Loucy (cell line): ENCODE data around the gene MAP3K10.

Experiments used
- H2AFZ ChIP-seq: fragments of 200-600 bp; sonication (generic); 2 replicates; pipeline ENCODE4 v1.6.0; 2016; ENCODE audit warnings: antibody characterized with exemption, mild to moderate bottlenecking, low read length, moderate library complexity
- H3F3A ChIP-seq: fragments of 200-600 bp; 2 replicates; pipeline ENCODE4 v1.6.0; 2016; ENCODE audit warnings: antibody characterized with exemption, low read depth, mild to moderate bottlenecking
- H3K27me3 ChIP-seq: fragments of 200-600 bp; sonication (generic); 2 replicates; pipeline ENCODE4 v1.6.1; 2014; ENCODE audit warnings: low read length, mild to moderate bottlenecking; ENCODE audit not compliant: insufficient read depth, poor library complexity, severe bottlenecking
- H3K36me3 ChIP-seq: fragments of 200-600 bp; sonication (generic); 2 replicates; pipeline ENCODE4 v1.6.1; 2016; ENCODE audit warnings: low read length; ENCODE audit not compliant: insufficient read depth
- H3K4me1 ChIP-seq: fragments of 200-600 bp; sonication (generic); 2 replicates; pipeline ENCODE4 v1.5.1; 2014; ENCODE audit warnings: low read length, mild to moderate bottlenecking; ENCODE audit not compliant: insufficient read depth, poor library complexity, severe bottlenecking
- H3K4me2 ChIP-seq: fragments of 200-600 bp; sonication (generic); 2 replicates; pipeline ENCODE4 v1.6.0; 2014; ENCODE audit warnings: antibody characterized with exemption, low read length, low read depth, mild to moderate bottlenecking; ENCODE audit not compliant: poor library complexity, severe bottlenecking
- H3K4me3 ChIP-seq: fragments of 200-600 bp; sonication (generic); 2 replicates; pipeline ENCODE4 v1.5.1; 2014; ENCODE audit warnings: low read length, mild to moderate bottlenecking, mixed read lengths; ENCODE audit not compliant: poor library complexity, severe bottlenecking
- H3K79me2 ChIP-seq: fragments of 200-600 bp; sonication (generic); 2 replicates; pipeline ENCODE4 v1.6.1; 2014; ENCODE audit warnings: low read length; ENCODE audit not compliant: insufficient read depth
- H3K9ac ChIP-seq: fragments of 200-600 bp; sonication (generic); 2 replicates; pipeline ENCODE4 v1.6.0; 2014; ENCODE audit warnings: mild to moderate bottlenecking, low read depth, low read length, moderate library complexity; ENCODE audit not compliant: poor library complexity, severe bottlenecking
- H3K9me2 ChIP-seq: fragments of 200-600 bp; sonication (generic); replicated peaks from 2 replicates; pipeline ENCODE4 v1.6.1; 2016; ENCODE audit warnings: low read depth, low read length, mixed read lengths
- H3K9me3 ChIP-seq: fragments of 200-600 bp; sonication (generic); 2 replicates; pipeline ENCODE4 v1.6.1; 2014; ENCODE audit warnings: mild to moderate bottlenecking, antibody characterized with exemption, low read length, low read depth; ENCODE audit not compliant: insufficient read depth
- H4K20me1 ChIP-seq: fragments of 200-600 bp; sonication (generic); 2 replicates; pipeline ENCODE4 v1.6.0; 2014; ENCODE audit warnings: antibody characterized with exemption, low read length, mild to moderate bottlenecking; ENCODE audit not compliant: insufficient read depth, poor library complexity, severe bottlenecking
- EZH2phosphoT487 ChIP-seq: fragments of 200-600 bp; IDR thresholded peaks from 2 replicates; pipeline ENCODE4 v1.6.1; 2018; ENCODE audit warnings: antibody characterized with exemption, mild to moderate bottlenecking, moderate library complexity, borderline replicate concordance
- TF ChIP-seq, protein P1 (sequence below): fragments of 200-600 bp; sonication (generic); conservative IDR thresholded peaks from 2 replicates; pipeline ENCODE4 v1.5.1; 2014; ENCODE audit warnings: mild to moderate bottlenecking, antibody characterized with exemption, low read length

The MAP3K10 gene

GRCh38 chr19:40154121-40154680, 37.0 kb upstream of the MAP3K10 start:
- Histone ChIP-seq H3K36me3 (no peaks in the 10 kb centered on the region), H3K79me2 (no peaks in the 10 kb centered on the region), H3F3A (no peaks in the 10 kb centered on the region), H3K4me1 (peaks cover 4% of the 10 kb centered on the region), H3K9ac (no peak overlapping the region), H4K20me1 (no peaks in the 10 kb centered on the region), H3K4me2 (no peak overlapping the region), H3K27me3 (no peaks in the 10 kb centered on the region), H3K9me2 (no peaks in the 10 kb centered on the region), H2AFZ (no peak overlapping the region), H3K9me3 (no peaks in the 10 kb centered on the region), H3K4me3 (no peak overlapping the region)
- TF ChIP-seq, protein P1, sequence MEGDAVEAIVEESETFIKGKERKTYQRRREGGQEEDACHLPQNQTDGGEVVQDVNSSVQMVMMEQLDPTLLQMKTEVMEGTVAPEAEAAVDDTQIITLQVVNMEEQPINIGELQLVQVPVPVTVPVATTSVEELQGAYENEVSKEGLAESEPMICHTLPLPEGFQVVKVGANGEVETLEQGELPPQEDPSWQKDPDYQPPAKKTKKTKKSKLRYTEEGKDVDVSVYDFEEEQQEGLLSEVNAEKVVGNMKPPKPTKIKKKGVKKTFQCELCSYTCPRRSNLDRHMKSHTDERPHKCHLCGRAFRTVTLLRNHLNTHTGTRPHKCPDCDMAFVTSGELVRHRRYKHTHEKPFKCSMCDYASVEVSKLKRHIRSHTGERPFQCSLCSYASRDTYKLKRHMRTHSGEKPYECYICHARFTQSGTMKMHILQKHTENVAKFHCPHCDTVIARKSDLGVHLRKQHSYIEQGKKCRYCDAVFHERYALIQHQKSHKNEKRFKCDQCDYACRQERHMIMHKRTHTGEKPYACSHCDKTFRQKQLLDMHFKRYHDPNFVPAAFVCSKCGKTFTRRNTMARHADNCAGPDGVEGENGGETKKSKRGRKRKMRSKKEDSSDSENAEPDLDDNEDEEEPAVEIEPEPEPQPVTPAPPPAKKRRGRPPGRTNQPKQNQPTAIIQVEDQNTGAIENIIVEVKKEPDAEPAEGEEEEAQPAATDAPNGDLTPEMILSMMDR: no peak
- no peak for TF ChIP-seq EZH2phosphoT487

- Histone ChIP-seq H3K9me3 (no peaks in the 10 kb centered on the region), H3K4me1 (peaks cover 4% of the 10 kb centered on the region), H3K36me3 (no peaks in the 10 kb centered on the region), H2AFZ (peak overlapping the region; percentile 78), H3K9ac (no peak overlapping the region), H3K4me2 (no peak overlapping the region), H3K4me3 (no peak overlapping the region), H3K9me2 (no peaks in the 10 kb centered on the region), H3K27me3 (no peaks in the 10 kb centered on the region), H3F3A (no peaks in the 10 kb centered on the region), H3K79me2 (no peaks in the 10 kb centered on the region), H4K20me1 (no peaks in the 10 kb centered on the region)
- no peak for TF ChIP-seq EZH2phosphoT487
- TF ChIP-seq, protein P1: peak; percentile 52
Observed at GRCh38 chr19:40155749-40156265, 35.4 kb upstream of the MAP3K10 start.

DNA sequence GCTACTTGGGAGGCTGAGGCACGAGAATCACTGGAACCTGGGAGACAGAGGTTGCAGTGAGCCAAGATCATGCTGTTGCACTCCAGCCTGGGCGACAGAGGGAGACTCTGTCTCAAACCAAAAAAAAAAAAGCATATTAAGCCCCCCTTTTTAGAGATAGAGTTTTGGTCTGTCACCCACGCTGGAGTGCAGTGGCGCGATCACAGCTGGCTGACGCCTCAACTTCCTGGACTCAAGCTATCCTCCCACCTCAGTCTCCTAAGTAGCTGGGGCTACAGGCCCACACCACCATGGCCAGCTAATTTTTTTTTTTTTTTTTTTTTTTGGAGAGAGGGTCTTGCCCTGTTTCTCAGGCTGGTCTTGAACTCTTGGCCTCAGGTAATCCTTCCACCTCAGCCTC, 34.2 kb upstream of the MAP3K10 start:
- no peaks in the 10 kb centered on the region for H3K36me3 ChIP-seq
- no peaks in the 10 kb centered on the region for H4K20me1 ChIP-seq
- H3K4me1 ChIP-seq: peaks cover 4% of the 10 kb centered on the region
- no peak for TF ChIP-seq EZH2phosphoT487
- TF ChIP-seq, protein P1: no peak
- H3K4me2 ChIP-seq: no peak overlapping the region
- no peak overlapping the region for H3K9ac ChIP-seq
- no peaks in the 10 kb centered on the region for H3K9me2 ChIP-seq
- no peaks in the 10 kb centered on the region for H3F3A ChIP-seq
- H2AFZ ChIP-seq: no peak overlapping the region
- H3K9me3 ChIP-seq: no peaks in the 10 kb centered on the region
- no peak overlapping the region for H3K4me3 ChIP-seq
- no peaks in the 10 kb centered on the region for H3K27me3 ChIP-seq
- no peaks in the 10 kb centered on the region for H3K79me2 ChIP-seq
